Measurements from ENCODE around the gene PRKCH.

PRKCH gene

DNA sequence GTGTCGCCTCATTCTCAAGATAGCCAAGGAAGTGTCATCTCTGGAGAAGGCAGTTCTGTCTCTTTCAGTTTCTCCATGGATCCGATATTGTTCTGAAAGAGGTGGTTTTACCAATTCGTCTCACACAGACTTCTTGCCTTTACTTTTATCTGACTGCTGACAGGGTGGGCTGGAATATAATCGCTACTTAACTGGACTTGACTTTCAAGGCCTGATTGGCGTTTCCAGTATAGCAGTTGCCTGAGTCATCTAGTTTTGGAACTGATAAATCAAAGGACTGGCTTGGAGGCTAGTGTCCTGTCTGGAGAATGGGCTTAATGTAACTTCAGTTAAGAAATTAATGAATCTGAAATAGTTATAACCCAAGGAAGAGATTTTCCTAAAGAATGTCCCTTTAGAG, 21.6 kb downstream of the PRKCH start:
- Histone ChIP-seq H3K18ac (ENCODE audit: low read length) (no peak overlapping the region), H3K23ac (ENCODE audit: low read depth, low read length, poor library complexity) (no peak overlapping the region), H4K91ac (ENCODE audit: low read depth, low read length, poor library complexity) (no peak overlapping the region), H3K4me3 (ENCODE audit: low read length in 2 of 2) (no peak overlapping the region), H3K27me3 (ENCODE audit: control insufficient read depth in 3 of 3, insufficient read depth in 3 of 3, low read depth in 1 of 3, low read length in 3 of 3) (no peaks in the 10 kb centered on the region), H3K36me3 (replicated peaks in 1 of 2; ENCODE audit: control insufficient read depth in 2 of 2, insufficient read depth in 2 of 2, low read length in 2 of 2) (no peaks in the 10 kb centered on the region), H3K4me2 (ENCODE audit: insufficient read depth, low read length, poor library complexity, severe bottlenecking) (no peak overlapping the region), H3K14ac (ENCODE audit: low read length) (no peak overlapping the region), H4K8ac (ENCODE audit: low read depth, low read length) (no peak overlapping the region), H3K4ac (ENCODE audit: low read length) (no peak overlapping the region), H2BK15ac (ENCODE audit: low read length) (no peak overlapping the region), H3K27ac (replicated peaks; ENCODE audit: low read length) (no peak overlapping the region), H2BK12ac (ENCODE audit: low read length) (no peak overlapping the region), H2AFZ (ENCODE audit: low read length) (no peak overlapping the region), H3K4me1 (ENCODE audit: control insufficient read depth in 2 of 2, insufficient read depth in 1 of 2, low read depth in 1 of 2, low read length in 2 of 2) (peaks cover 0 to 1% of the 10 kb centered on the region in 2 donors), H2BK5ac (ENCODE audit: low read length) (no peak overlapping the region), H2BK120ac (ENCODE audit: low read depth, low read length) (no peak overlapping the region), H3K9ac (ENCODE audit: low read depth, low read length, poor library complexity) (no peak overlapping the region), H3K79me1 (ENCODE audit: low read depth, low read length) (no peaks in the 10 kb centered on the region), H2AK5ac (ENCODE audit: low read depth, low read length) (no peak overlapping the region), H3K9me3 (replicated peaks in 1 of 2; ENCODE audit: control insufficient read depth in 2 of 2, insufficient read depth in 1 of 2, low read depth in 1 of 2, low read length in 2 of 2) (no peaks in the 10 kb centered on the region)
- WGBS, 2 donors (ENCODE audit: extremely low coverage in 2 of 2, insufficient read length in 2 of 2, insufficient replicate concordance in 1 of 2), result no CpG with 5 or more reads among the region's 5 CpGs
- no peak for DNase-seq (ENCODE audit: low spot score)

- Histone ChIP-seq H3K9me3 (replicated peaks in 1 of 2; ENCODE audit: control insufficient read depth in 2 of 2, insufficient read depth in 1 of 2, low read depth in 1 of 2, low read length in 2 of 2) (no peaks in the 10 kb centered on the region), H4K8ac (ENCODE audit: low read depth, low read length) (no peak overlapping the region), H2BK5ac (ENCODE audit: low read length) (no peak overlapping the region), H2AFZ (ENCODE audit: low read length) (no peak overlapping the region), H2BK120ac (ENCODE audit: low read depth, low read length) (no peak overlapping the region), H3K79me1 (ENCODE audit: low read depth, low read length) (no peaks in the 10 kb centered on the region), H2AK5ac (ENCODE audit: low read depth, low read length) (no peak overlapping the region), H3K36me3 (replicated peaks in 1 of 2; ENCODE audit: control insufficient read depth in 2 of 2, insufficient read depth in 2 of 2, low read length in 2 of 2) (no peaks in the 10 kb centered on the region), H3K4me2 (ENCODE audit: insufficient read depth, low read length, poor library complexity, severe bottlenecking) (no peak overlapping the region), H4K91ac (ENCODE audit: low read depth, low read length, poor library complexity) (no peak overlapping the region), H3K27me3 (ENCODE audit: control insufficient read depth in 3 of 3, insufficient read depth in 3 of 3, low read depth in 1 of 3, low read length in 3 of 3) (no peaks in the 10 kb centered on the region), H3K4me1 (ENCODE audit: control insufficient read depth in 2 of 2, insufficient read depth in 1 of 2, low read depth in 1 of 2, low read length in 2 of 2) (peaks cover 0 to 1% of the 10 kb centered on the region in 2 donors), H3K4ac (ENCODE audit: low read length) (no peak overlapping the region), H2BK12ac (ENCODE audit: low read length) (no peak overlapping the region), H2BK15ac (ENCODE audit: low read length) (no peak overlapping the region), H3K27ac (replicated peaks; ENCODE audit: low read length) (no peak overlapping the region), H3K18ac (ENCODE audit: low read length) (no peak overlapping the region), H3K9ac (ENCODE audit: low read depth, low read length, poor library complexity) (no peak overlapping the region), H3K14ac (ENCODE audit: low read length) (no peak overlapping the region), H3K23ac (ENCODE audit: low read depth, low read length, poor library complexity) (no peak overlapping the region), H3K4me3 (ENCODE audit: low read length in 2 of 2) (no peak overlapping the region)
- DNase-seq (ENCODE audit: low spot score), result no peak
- no CpG with 5 or more reads among the region's 1 CpG for WGBS, 2 donors (ENCODE audit: extremely low coverage in 2 of 2, insufficient read length in 2 of 2, insufficient replicate concordance in 1 of 2)
Measured at GRCh38 chr14:61343471-61343870, 22.1 kb downstream of the PRKCH start.

DNA sequence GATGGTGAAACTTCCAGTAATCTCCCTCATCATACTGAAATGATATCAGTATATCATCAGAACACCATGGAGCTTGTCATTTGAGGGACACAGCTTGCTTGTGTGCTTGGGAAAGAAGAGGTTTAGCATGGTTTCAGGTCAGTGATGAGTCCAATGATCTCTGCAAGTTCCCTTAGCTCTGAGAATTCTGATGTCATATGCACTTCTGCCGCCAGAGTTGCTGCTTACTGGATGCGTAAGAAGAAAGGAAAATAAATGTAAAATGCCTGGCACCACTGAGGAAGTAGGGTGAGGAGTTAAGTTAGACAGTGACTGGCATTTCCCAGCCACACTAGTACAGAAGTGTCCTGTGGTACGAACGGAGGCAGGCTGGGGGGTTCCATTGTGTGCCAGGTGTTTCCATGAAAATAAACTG, 22.6 kb downstream of the PRKCH start:
- Histone ChIP-seq H3K79me1 (ENCODE audit: low read depth, low read length) (no peaks in the 10 kb centered on the region), H3K18ac (ENCODE audit: low read length) (no peak overlapping the region), H3K4me2 (ENCODE audit: insufficient read depth, low read length, poor library complexity, severe bottlenecking) (no peak overlapping the region), H2BK12ac (ENCODE audit: low read length) (no peak overlapping the region), H3K9me3 (replicated peaks in 1 of 2; ENCODE audit: control insufficient read depth in 2 of 2, insufficient read depth in 1 of 2, low read depth in 1 of 2, low read length in 2 of 2) (no peaks in the 10 kb centered on the region), H2BK15ac (ENCODE audit: low read length) (no peak overlapping the region), H2BK5ac (ENCODE audit: low read length) (no peak overlapping the region), H3K9ac (ENCODE audit: low read depth, low read length, poor library complexity) (no peak overlapping the region), H3K27ac (replicated peaks; ENCODE audit: low read length) (no peak overlapping the region), H4K91ac (ENCODE audit: low read depth, low read length, poor library complexity) (no peak overlapping the region), H4K8ac (ENCODE audit: low read depth, low read length) (no peak overlapping the region), H3K4me3 (ENCODE audit: low read length in 2 of 2) (no peak overlapping the region), H3K36me3 (replicated peaks in 1 of 2; ENCODE audit: control insufficient read depth in 2 of 2, insufficient read depth in 2 of 2, low read length in 2 of 2) (no peaks in the 10 kb centered on the region), H3K23ac (ENCODE audit: low read depth, low read length, poor library complexity) (no peak overlapping the region), H2AFZ (ENCODE audit: low read length) (no peak overlapping the region), H2BK120ac (ENCODE audit: low read depth, low read length) (no peak overlapping the region), H3K4me1 (ENCODE audit: control insufficient read depth in 2 of 2, insufficient read depth in 1 of 2, low read depth in 1 of 2, low read length in 2 of 2) (peaks cover 0 to 1% of the 10 kb centered on the region in 2 donors), H3K4ac (ENCODE audit: low read length) (no peak overlapping the region), H3K27me3 (ENCODE audit: control insufficient read depth in 3 of 3, insufficient read depth in 3 of 3, low read depth in 1 of 3, low read length in 3 of 3) (no peaks in the 10 kb centered on the region), H2AK5ac (ENCODE audit: low read depth, low read length) (no peak overlapping the region), H3K14ac (ENCODE audit: low read length) (no peak overlapping the region)
- no CpG with 5 or more reads among the region's 4 CpGs for WGBS, 2 donors (ENCODE audit: extremely low coverage in 2 of 2, insufficient read length in 2 of 2, insufficient replicate concordance in 1 of 2)
- DNase-seq (ENCODE audit: low spot score), result no peak

GRCh38 chr14:61344437-61345150, 23.2 kb downstream of the PRKCH start:
- H4K91ac ChIP-seq (ENCODE audit: low read depth, low read length, poor library complexity), result no peak overlapping the region
- no peak overlapping the region for H3K23ac ChIP-seq (ENCODE audit: low read depth, low read length, poor library complexity)
- no peaks in the 10 kb centered on the region for H3K9me3 ChIP-seq (replicated peaks in 1 of 2; ENCODE audit: control insufficient read depth in 2 of 2, insufficient read depth in 1 of 2, low read depth in 1 of 2, low read length in 2 of 2)
- no peak overlapping the region for H3K9ac ChIP-seq (ENCODE audit: low read depth, low read length, poor library complexity)
- no peak overlapping the region for H3K18ac ChIP-seq (ENCODE audit: low read length)
- H3K4ac ChIP-seq (ENCODE audit: low read length), result no peak overlapping the region
- no peak for DNase-seq (ENCODE audit: low spot score)
- H2BK120ac ChIP-seq (ENCODE audit: low read depth, low read length), result no peak overlapping the region
- peak overlapping the region; percentile 14 for H3K14ac ChIP-seq (ENCODE audit: low read length)
- no peak overlapping the region for H2AFZ ChIP-seq (ENCODE audit: low read length)
- H4K8ac ChIP-seq (ENCODE audit: low read depth, low read length), result no peak overlapping the region
- no peak overlapping the region for H3K27ac ChIP-seq (replicated peaks; ENCODE audit: low read length)
- WGBS, 2 donors (ENCODE audit: extremely low coverage in 2 of 2, insufficient read length in 2 of 2, insufficient replicate concordance in 1 of 2), result no CpG with 5 or more reads among the region's 7 CpGs
- peaks cover 0 to 1% of the 10 kb centered on the region in 2 donors for H3K4me1 ChIP-seq (ENCODE audit: control insufficient read depth in 2 of 2, insufficient read depth in 1 of 2, low read depth in 1 of 2, low read length in 2 of 2)
- H3K4me2 ChIP-seq (ENCODE audit: insufficient read depth, low read length, poor library complexity, severe bottlenecking), result no peak overlapping the region
- H3K36me3 ChIP-seq (replicated peaks in 1 of 2; ENCODE audit: control insufficient read depth in 2 of 2, insufficient read depth in 2 of 2, low read length in 2 of 2), result no peaks in the 10 kb centered on the region
- no peak overlapping the region for H2BK15ac ChIP-seq (ENCODE audit: low read length)
- H2BK12ac ChIP-seq (ENCODE audit: low read length), result no peak overlapping the region
- H2BK5ac ChIP-seq (ENCODE audit: low read length), result no peak overlapping the region
- H3K27me3 ChIP-seq (ENCODE audit: control insufficient read depth in 3 of 3, insufficient read depth in 3 of 3, low read depth in 1 of 3, low read length in 3 of 3), result no peaks in the 10 kb centered on the region
- no peak overlapping the region for H2AK5ac ChIP-seq (ENCODE audit: low read depth, low read length)
- no peak overlapping the region for H3K4me3 ChIP-seq (ENCODE audit: low read length in 2 of 2)
- H3K79me1 ChIP-seq (ENCODE audit: low read depth, low read length), result no peaks in the 10 kb centered on the region

Data from neuronal stem cell (in vitro differentiated cells).